Measurements from ENCODE around the gene PRRT1. TPM values are rescaled to one million over a fixed set of nuclear protein-coding genes. Genes with fewer than 3 reads are reported as not detected.

Gene PRRT1
- total RNA-seq, 1 experiment from 2014 or later: 1.9 TPM

- Histone ChIP-seq H4K20me1 (ENCODE audit: control insufficient read depth, insufficient read depth, insufficient read length) (no peaks in the 10 kb centered on the region), H3K27ac (ENCODE audit: insufficient read length, low read depth, low read length) (no peak overlapping the region), H2BK120ac (ENCODE audit: low read depth, low read length, poor library complexity, severe bottlenecking) (no peak overlapping the region), H4K91ac (ENCODE audit: insufficient read length, low read depth, low read length) (no peak overlapping the region), H2AFZ (ENCODE audit: low read length) (no peak overlapping the region), H3K56ac (ENCODE audit: insufficient read length, low read depth, low read length) (no peak overlapping the region), H3K4me1 (ENCODE audit: insufficient read depth, low read length) (peaks cover 7% of the 10 kb centered on the region), H2BK12ac (ENCODE audit: insufficient read length, low read depth, low read length) (no peak overlapping the region), H3K9ac (ENCODE audit: extremely low read depth, insufficient read length, low read length) (peak overlapping the region; percentile 56), H3K4ac (ENCODE audit: low read depth, low read length) (no peak overlapping the region), H3K18ac (ENCODE audit: insufficient read length, low read depth, low read length) (no peak overlapping the region), H3K4me2 (ENCODE audit: insufficient read depth, insufficient read length, low read length) (peak overlapping the region; percentile 72), H3K79me2 (ENCODE audit: insufficient read depth, low read length) (no peaks in the 10 kb centered on the region), H3K79me1 (ENCODE audit: insufficient read depth, low read depth, low read length, poor library complexity, severe bottlenecking) (no peaks in the 10 kb centered on the region), H4K5ac (ENCODE audit: insufficient read length, low read depth, low read length) (no peak overlapping the region), H3K9me3 (ENCODE audit: control insufficient read depth, low read depth, low read length) (no peaks in the 10 kb centered on the region), H2BK20ac (ENCODE audit: low read depth, low read length, poor library complexity, severe bottlenecking) (no peak overlapping the region), H3K14ac (ENCODE audit: insufficient read depth, low read length) (no peak overlapping the region; the same call in 1 of the 2 replicates), H4K8ac (replicated peaks; ENCODE audit: insufficient read length, low read depth, low read length) (no peak overlapping the region), H2AK5ac (ENCODE audit: insufficient read length, low read length) (no peak overlapping the region), H3T11ph (ENCODE audit: low read length) (no peak overlapping the region), H3K23ac (ENCODE audit: insufficient read length, low read depth, low read length) (no peak overlapping the region), H3K27me3 (ENCODE audit: insufficient read depth, low read length) (no peaks in the 10 kb centered on the region), H2BK5ac (ENCODE audit: insufficient read length, low read length) (no peak overlapping the region), H3K23me2 (ENCODE audit: insufficient read length, low read depth, low read length, poor library complexity, severe bottlenecking) (peaks cover 7% of the 10 kb centered on the region), H2BK15ac (ENCODE audit: low read depth, low read length) (no peak overlapping the region)
- peak overlapping the region; percentile 94 to 98 (median 97) for H3K27ac Mint-ChIP-seq
- no peaks in the 10 kb centered on the region for H3K27me3 Mint-ChIP-seq (ENCODE audit: low read depth)
- no CpG with 5 or more reads among the region's 10 CpGs for WGBS (ENCODE audit: extremely low coverage, insufficient read length, low lambda C conversion rate)
- peak; percentile 24 for DNase-seq
- H3K36me3 Mint-ChIP-seq (ENCODE audit: insufficient read depth in 1 of 3, low read depth in 3 of 3): peaks cover 12 to 36% (median 34%) of the 10 kb centered on the region in 3 experiments; a peak in 6 of 7 replicates
- peaks cover 46 to 58% of the 10 kb centered on the region in 2 experiments for H3K4me1 Mint-ChIP-seq
- peak overlapping the region; percentile 76 to 90 for H3K4me3 Mint-ChIP-seq
- TF ChIP-seq CTCF (conservative IDR thresholded peaks at IDR 0.05): no peak
- H3K9me3 Mint-ChIP-seq: no peaks in the 10 kb centered on the region; a peak in 1 of 5 replicates
These were observed 37.5 kb upstream of the PRRT1 start for GRCh38 chr6:32189069-32189741.

All from H9 (cell line).